ENCODE data around the gene SPNS2. TPM values are rescaled to one million over a fixed set of nuclear protein-coding genes. Genes with fewer than 3 reads are reported as not detected.

Gene SPNS2
- total RNA-seq, 1 experiment from 2014 or later: 1.6 TPM

GRCh38 chr17:4506175-4506813 is 7.6 kb downstream of the SPNS2 start:
- Histone ChIP-seq H3K9me3 (ENCODE audit: control insufficient read depth in 1 of 2, insufficient read depth in 1 of 2, low read depth in 1 of 2, low read length in 2 of 2) (no peaks in the 10 kb centered on the region), H3K36me3 (ENCODE audit: control insufficient read depth in 1 of 2, insufficient read depth in 2 of 2, low read length in 2 of 2) (no peaks in the 10 kb centered on the region), H3K9me2 (ENCODE audit: insufficient read depth) (no peaks in the 10 kb centered on the region), H2AFZ (ENCODE audit: low read depth, low read length, poor library complexity, severe bottlenecking) (no peak overlapping the region), H3K4me2 (ENCODE audit: low read length) (no peak overlapping the region), H3K4me3 (replicated peaks in 1 of 2; ENCODE audit: low read depth in 1 of 2, low read length in 2 of 2) (no peak overlapping the region), H3K4me1 (ENCODE audit: control insufficient read depth in 1 of 2, insufficient read depth in 2 of 2, low read length in 2 of 2) (peaks cover 0 to 14% of the 10 kb centered on the region in 2 experiments; a peak in 2 of 4 replicates), H3K27me3 (ENCODE audit: insufficient read depth, low read length) (no peaks in the 10 kb centered on the region), H3K9ac (ENCODE audit: low read length) (no peak overlapping the region), H3K79me2 (ENCODE audit: insufficient read depth, low read length) (no peaks in the 10 kb centered on the region), H3K27ac (ENCODE audit: low read depth, low read length) (no peak overlapping the region), H4K20me1 (ENCODE audit: insufficient read depth) (no peaks in the 10 kb centered on the region)
- POLR2A ChIA-PET: no interaction called here
- no peak for ATAC-seq
- intact Hi-C loops (cut with micrococcal nuclease): no loop called here
- BruUV-seq (replicated peaks): no TSS peak
- DNase-seq (ENCODE audit: low read depth, low spot score): no peak
- TF ChIP-seq ATF3 (IDR thresholded peaks at IDR 0.05) (no peak), MAX (IDR thresholded peaks at IDR 0.05) (no peak), POLR2AphosphoS5 (IDR thresholded peaks at IDR 0.05; ENCODE audit: low read depth, low read length) (no peak), SP1 (IDR thresholded peaks at IDR 0.05; ENCODE audit: low read depth) (no peak), JUND (IDR thresholded peaks at IDR 0.05) (no peak), CBX3 (IDR thresholded peaks at IDR 0.05; ENCODE audit: low read depth) (no peak), YY1 (IDR thresholded peaks at IDR 0.05; ENCODE audit: extremely low read depth, insufficient replicate concordance, low read depth, low read length) (no peak), EZH2phosphoT487 (IDR thresholded peaks at IDR 0.05; ENCODE audit: borderline replicate concordance) (no peak), ZFX (IDR thresholded peaks at IDR 0.05) (no peak), ZNF274 (IDR thresholded peaks at IDR 0.05; ENCODE audit: low read depth, low read length) (no peak), SIN3A (IDR thresholded peaks at IDR 0.05; ENCODE audit: low read depth) (no peak), ZBTB33 (IDR thresholded peaks at IDR 0.05; ENCODE audit: extremely low read depth, insufficient replicate concordance, low read length) (no peak), RAD21 (IDR thresholded peaks at IDR 0.05; ENCODE audit: low read depth) (no peak), ELF1 (IDR thresholded peaks at IDR 0.05; ENCODE audit: borderline replicate concordance, low read depth) (no peak), EGR1 (IDR thresholded peaks at IDR 0.05; ENCODE audit: low read depth) (no peak), EZH2 (IDR thresholded peaks at IDR 0.05) (no peak), CTCF (IDR thresholded peaks at IDR 0.05 in 2 of 3, conservative IDR thresholded peaks at IDR 0.05 in 1 of 3; ENCODE audit: borderline replicate concordance in 1 of 3, insufficient read depth in 1 of 3, low read depth in 2 of 3, low read length in 2 of 3) (no peak), TCF7L2 (IDR thresholded peaks at IDR 0.05; ENCODE audit: borderline replicate concordance, extremely low read depth, insufficient read depth, insufficient read length) (no peak)
- CTCF ChIA-PET: no interaction called here
- RAD21 ChIA-PET (ENCODE audit: low non-redundant PET in 1 of 2, low total read pairs in 2 of 2, uncharacterized antibody in 2 of 2, unreplicated experiment in 2 of 2): no interaction called here

All from HCT116 (cell line).